Activated naive CD4-positive, alpha-beta T cell treated with anti-CD3 and anti-CD28 coated beads, Interleukin-2, amount 50 U/mL, for 16 hours (primary cell): Measurements from ENCODE around the gene ZNHIT1.

Experiments
- DNase-seq: peaks from one replicate; pipeline ENCODE4 v3.0.0-alpha.2; 2020

The ZNHIT1 gene

GRCh38 chr7:101217388-101218235 lies at the start of gene ZNHIT1, which contains the start of gene PLOD3:
Gene ZNHIT1, plus strand, starts transcription at chr7:101218165. Its CDS starts 31 bp downstream, at chr7:101218196.
Gene PLOD3, minus strand, starts transcription at chr7:101217581. Its CDS starts 307 bp downstream, at chr7:101217274.
- peak; percentile 94 for DNase-seq

DNA sequence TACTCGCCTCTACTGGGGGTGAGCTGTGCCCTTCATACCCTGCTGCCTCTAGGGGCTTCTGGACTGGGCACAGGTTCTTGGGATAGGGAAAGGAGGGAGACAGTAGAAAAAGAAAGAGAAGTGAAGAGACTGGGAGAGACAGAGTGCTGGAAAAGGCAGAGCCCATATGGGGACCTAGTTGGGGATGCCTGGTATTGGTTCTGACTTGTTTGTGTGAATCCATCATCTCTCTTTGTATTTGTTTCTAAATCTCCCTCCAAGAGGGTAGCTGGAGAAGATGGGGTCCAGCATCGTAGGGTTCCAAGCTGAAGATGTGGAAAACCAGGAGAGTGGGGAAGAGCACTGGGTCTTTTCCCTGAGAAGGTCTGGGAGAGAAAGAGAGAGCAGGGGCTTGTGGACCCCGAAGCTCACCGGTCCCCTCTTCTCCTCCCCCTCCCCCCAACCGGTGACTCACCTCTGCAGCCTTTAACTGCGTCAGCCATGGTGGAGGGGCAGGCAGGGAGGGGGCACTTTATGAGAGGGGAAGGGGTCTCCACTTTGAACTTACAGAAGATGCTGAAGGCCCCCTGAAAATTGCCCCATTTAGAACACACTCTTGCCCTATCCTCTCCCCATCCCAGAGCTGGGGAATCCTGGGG lies 49.4 kb upstream of the ZNHIT1 start:
- peak; percentile 37 for DNase-seq

DNA sequence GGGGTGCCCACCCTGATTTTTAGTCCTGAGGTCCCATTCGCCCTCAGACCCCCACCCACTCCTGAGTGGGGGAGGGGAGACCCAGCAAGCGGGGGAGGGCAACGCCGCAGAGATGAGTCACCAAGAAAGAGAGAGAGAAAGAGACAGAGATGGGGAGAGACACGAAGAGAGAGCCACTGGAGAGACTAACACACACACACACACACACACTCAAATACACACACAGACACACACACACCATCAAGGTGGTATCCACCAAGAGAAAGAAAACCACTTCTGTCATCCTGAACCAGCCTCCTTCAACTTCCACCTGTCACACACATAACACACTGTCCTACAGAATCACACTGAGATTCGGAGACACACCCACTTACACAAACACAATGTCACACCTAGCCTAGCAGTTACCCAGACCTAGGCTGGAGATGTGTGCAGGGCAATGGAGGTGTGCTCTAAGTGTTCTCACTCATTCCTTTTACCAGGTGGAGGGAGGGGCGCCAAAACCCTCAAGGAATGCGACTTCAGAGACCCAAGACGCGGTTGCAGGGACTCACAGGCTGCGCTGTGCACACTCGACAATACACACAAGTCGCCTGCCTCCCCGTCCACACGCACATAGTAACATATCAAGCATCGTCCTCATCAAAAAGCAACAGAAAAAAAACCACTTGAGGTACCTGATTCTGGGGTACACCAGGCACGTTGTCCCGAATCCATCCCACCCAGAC lies 48.7 kb upstream of the ZNHIT1 start:
- DNase-seq, result no peak

- DNase-seq, result peak; percentile 81
Observed at GRCh38 chr7:101169838-101170551, 48.0 kb upstream of the ZNHIT1 start.

GRCh38 chr7:101170617-101171441 lies 47.1 kb upstream of the ZNHIT1 start:
- no peak for DNase-seq

GRCh38 chr7:101171442-101171837 lies 46.5 kb upstream of the ZNHIT1 start:
- DNase-seq, result no peak

- DNase-seq, result no peak
Observed at GRCh38 chr7:101172005-101172853, 45.7 kb upstream of the ZNHIT1 start.

- no peak for DNase-seq
Observed at GRCh38 chr7:101172854-101173751, 44.9 kb upstream of the ZNHIT1 start.

DNA sequence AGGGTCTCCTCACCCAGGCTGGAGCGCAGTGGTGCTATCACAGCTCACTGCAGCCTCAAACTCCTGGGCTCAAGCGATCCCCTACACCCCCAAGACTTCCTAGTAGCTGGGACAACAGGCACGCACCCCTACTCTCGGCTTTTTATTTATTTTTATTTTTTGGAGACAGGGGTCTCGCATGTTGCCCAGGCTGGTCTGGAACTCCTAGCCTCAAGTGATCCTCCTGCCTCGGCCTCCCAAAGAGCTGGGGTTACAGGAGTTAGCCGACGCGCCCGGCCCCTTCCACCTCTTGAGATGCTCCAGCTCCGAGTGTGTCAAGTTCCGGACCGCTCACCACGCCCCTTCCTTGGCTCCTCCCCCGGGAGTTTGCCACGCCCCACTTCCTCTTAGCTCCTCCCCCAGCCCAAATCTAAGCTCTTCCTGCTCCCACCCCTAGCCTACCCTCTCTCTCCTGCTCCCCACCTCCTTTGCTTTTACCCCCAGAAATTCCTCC lies 44.2 kb upstream of the ZNHIT1 start:
- DNase-seq, result peak; percentile 49

- no peak for DNase-seq
Observed at GRCh38 chr7:101174322-101174854, 43.6 kb upstream of the ZNHIT1 start.

DNA sequence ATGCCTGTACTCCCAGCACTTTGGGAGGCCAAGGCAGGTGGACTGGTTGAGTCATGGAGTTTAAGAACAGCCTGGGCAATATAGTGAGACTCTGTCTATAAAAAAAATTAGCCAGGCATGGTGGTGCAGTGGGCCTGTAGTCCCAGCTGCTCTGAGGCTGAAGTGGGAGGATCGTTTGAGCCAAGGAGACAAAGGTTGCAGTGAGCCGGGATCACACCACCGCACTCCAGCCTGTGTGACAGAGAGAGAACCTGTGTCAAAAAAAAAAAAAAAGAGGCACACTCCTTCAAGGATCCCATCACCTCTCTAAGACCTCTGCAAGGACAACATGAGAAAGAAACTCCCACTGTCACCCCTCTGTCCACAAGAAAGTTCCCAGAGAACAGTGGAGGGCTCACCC lies 42.3 kb upstream of the ZNHIT1 start:
- DNase-seq, result no peak

DNA sequence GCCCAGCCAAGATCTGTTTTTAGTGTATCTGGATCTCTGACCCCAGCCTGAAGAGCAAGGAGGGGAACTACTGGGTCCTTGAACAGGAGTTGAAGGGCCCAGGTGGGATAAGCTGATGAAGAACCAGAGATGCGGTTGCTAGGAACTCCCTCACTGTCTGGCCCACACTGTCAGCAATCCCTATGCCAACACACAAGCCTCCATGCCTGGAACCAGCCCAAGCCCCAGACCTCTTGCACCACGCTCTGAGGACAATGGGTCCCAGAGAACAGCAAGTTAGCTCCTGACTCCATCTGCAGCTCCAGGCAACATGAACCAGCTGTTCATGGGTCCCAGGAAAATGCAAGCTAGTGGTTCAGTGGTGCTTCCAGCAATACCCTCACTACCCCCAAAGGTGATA lies 40.3 kb upstream of the ZNHIT1 start:
- no peak for DNase-seq

GRCh38 chr7:101179117-101179516 lies 38.8 kb upstream of the ZNHIT1 start:
- DNase-seq, result no peak

GRCh38 chr7:101179713-101180112 lies 38.3 kb upstream of the ZNHIT1 start:
- no peak for DNase-seq

DNA sequence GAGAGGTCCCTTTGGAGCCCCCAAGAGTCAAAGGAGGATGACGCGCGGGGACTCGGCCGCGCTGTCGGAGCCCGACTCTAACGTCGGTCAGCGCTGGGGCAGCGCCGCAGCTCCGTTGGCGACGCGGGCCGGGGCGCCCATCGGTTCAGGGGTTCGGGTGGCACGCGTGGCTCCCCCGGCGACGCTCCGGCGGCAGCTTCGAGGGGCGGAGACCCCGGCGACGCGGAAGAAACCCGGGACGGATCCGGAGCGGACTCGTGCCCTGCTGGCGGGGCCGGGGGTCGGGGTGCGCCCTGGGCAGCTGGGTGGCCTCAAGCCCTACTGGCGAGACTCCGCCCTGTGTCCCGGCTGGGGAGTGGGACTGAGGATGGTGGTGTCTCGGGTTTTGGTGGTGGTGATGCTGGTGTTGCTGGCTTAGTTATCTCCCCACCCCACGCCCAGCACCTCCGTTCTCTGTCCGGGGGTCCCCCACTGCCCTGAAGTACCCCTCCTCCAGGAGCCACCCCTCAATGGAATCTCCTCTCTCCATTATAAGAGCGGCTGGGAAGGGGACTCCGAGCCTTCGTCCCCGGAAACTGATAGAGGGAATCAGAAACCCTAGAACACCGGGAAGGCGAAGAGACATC lies 37.7 kb upstream of the ZNHIT1 start, which contains the start of gene NAT16:
Gene NAT16 (minus strand): TSS at position 164 of the 626 bp plus-strand sequence. CDS start 5,486 bp downstream, outside the sequence.
- no peak for DNase-seq

DNA sequence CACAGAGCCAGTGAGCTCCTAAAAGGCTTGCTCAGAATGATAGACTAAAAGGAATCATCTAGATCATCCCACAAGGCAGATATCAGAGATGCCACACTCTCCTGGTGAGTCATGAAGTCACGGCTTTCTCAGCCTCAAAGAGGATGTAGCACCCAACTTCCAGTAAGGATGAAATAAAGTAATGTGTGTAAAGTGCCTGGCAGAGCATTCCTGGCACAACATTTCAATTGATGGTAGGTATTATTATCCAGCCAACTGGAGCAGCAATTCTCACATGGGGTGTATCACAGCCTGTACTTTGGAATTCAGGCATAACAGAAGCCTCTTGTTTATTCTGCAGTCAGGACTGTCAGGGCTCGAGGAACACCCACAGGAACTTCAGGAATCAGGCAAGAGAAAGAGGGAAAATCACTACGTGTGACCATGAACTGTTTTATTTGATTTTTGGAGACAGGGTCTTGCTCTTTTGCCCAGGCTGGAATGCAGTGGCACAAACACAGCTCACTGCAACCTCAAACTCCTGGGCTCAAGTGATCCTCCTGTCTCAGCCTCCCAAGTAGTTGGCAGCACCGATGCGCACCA lies 32.6 kb upstream of the ZNHIT1 start:
- DNase-seq, result no peak

GRCh38 chr7:101186194-101186593 lies 31.8 kb upstream of the ZNHIT1 start:
- DNase-seq, result no peak

GRCh38 chr7:101186844-101187428 lies 31.0 kb upstream of the ZNHIT1 start:
- DNase-seq, result no peak
